ENCODE results near the gene SCN8A.

The SCN8A gene

DNA sequence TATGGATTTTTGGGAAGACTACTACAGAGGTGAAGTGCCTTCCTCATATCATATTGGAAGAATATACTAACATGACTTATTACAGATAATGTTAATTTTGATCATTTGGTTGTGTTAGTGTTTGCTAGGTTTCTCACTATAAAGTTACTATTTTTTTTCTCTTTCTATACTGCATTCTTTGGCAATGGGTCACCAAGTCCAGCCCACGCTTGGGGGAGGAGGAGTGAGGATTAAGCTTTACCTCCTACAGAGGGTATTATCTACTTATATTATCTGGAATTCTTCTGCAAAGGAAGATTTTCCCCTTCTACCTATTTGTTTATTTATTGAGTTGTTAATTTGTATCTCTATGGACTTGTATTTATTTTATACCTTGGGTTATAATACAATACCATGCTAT is 31.5 kb downstream of the SCN8A start:
- no peak overlapping the region for H3K18ac ChIP-seq (ENCODE audit: low read length)
- H3K23ac ChIP-seq (ENCODE audit: low read length): no peak overlapping the region
- WGBS (ENCODE audit: extremely low coverage, insufficient coverage, insufficient read length): no CpG with 5 or more reads among the region's 1 CpG
- H3K9ac ChIP-seq (ENCODE audit: low read length): no peak overlapping the region
- no peak overlapping the region for H2AFZ ChIP-seq (ENCODE audit: insufficient read depth, low read length, poor library complexity)
- H3K4me3 ChIP-seq (ENCODE audit: low read depth, low read length): no peak overlapping the region
- no peak overlapping the region for H3K4ac ChIP-seq (ENCODE audit: low read depth, low read length)
- H3K27ac ChIP-seq (ENCODE audit: low read depth, low read length): no peak overlapping the region
- no peak overlapping the region for H3K14ac ChIP-seq (ENCODE audit: low read length)
- H3K79me2 ChIP-seq (ENCODE audit: control insufficient read depth, insufficient read depth, low read length, poor library complexity): no peaks in the 10 kb centered on the region
- no peaks in the 10 kb centered on the region for H3K36me3 ChIP-seq (ENCODE audit: control insufficient read depth in 1 of 2, insufficient read depth in 2 of 2, low read length in 2 of 2)
- H2BK5ac ChIP-seq (ENCODE audit: low read depth, low read length, poor library complexity): no peak overlapping the region
- H3K79me1 ChIP-seq (ENCODE audit: low read length): no peaks in the 10 kb centered on the region
- H2BK12ac ChIP-seq (ENCODE audit: low read length): no peak overlapping the region
- no peak overlapping the region for H4K91ac ChIP-seq (ENCODE audit: low read depth, low read length)
- no peaks in the 10 kb centered on the region for H3K4me1 ChIP-seq (ENCODE audit: control insufficient read depth in 1 of 2, insufficient read depth in 2 of 2, low read length in 2 of 2)
- H2BK120ac ChIP-seq (ENCODE audit: insufficient read depth, low read length, poor library complexity): no peak overlapping the region
- H3K27me3 ChIP-seq (ENCODE audit: insufficient read depth, low read length): no peaks in the 10 kb centered on the region
- H4K12ac ChIP-seq (ENCODE audit: low read depth, low read length): no peak overlapping the region
- DNase-seq: no peak
- H4K8ac ChIP-seq (ENCODE audit: low read depth, low read length): no peak overlapping the region
- no peak overlapping the region for H3K4me2 ChIP-seq (ENCODE audit: low read length)
- H2AK5ac ChIP-seq (ENCODE audit: low read length): no peak overlapping the region
- H3K9me3 ChIP-seq (ENCODE audit: insufficient read depth, low read depth, low read length): no peaks in the 10 kb centered on the region

DNA sequence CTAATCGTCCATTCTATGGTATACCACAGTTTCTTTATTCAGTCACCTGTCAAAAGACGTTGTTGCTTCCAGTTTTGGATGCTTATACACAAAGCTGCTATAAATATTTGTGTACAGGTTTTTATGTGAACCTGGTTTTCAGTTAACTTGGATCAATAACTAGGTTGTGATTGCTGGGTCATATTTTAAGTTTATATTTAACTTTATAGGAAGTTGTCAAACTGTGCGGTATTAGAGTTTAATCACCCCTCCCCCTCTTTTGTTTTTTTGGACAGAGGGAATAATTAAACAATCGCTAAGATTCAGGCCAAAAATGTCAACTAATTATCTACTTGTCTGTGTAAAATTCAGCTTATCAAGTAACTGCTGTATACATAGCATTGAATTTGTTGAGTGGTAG is 34.3 kb downstream of the SCN8A start:
- H3K4me2 ChIP-seq (ENCODE audit: low read length): no peak overlapping the region
- no peak overlapping the region for H2AFZ ChIP-seq (ENCODE audit: insufficient read depth, low read length, poor library complexity)
- no peak overlapping the region for H3K4me3 ChIP-seq (ENCODE audit: low read depth, low read length)
- H3K18ac ChIP-seq (ENCODE audit: low read length): no peak overlapping the region
- H4K12ac ChIP-seq (ENCODE audit: low read depth, low read length): no peak overlapping the region
- no peaks in the 10 kb centered on the region for H3K79me2 ChIP-seq (ENCODE audit: control insufficient read depth, insufficient read depth, low read length, poor library complexity)
- no peak overlapping the region for H2BK120ac ChIP-seq (ENCODE audit: insufficient read depth, low read length, poor library complexity)
- H3K9me3 ChIP-seq (ENCODE audit: insufficient read depth, low read depth, low read length): no peaks in the 10 kb centered on the region
- H2BK12ac ChIP-seq (ENCODE audit: low read length): no peak overlapping the region
- no peak overlapping the region for H3K27ac ChIP-seq (ENCODE audit: low read depth, low read length)
- no peak overlapping the region for H4K8ac ChIP-seq (ENCODE audit: low read depth, low read length)
- H2AK5ac ChIP-seq (ENCODE audit: low read length): no peak overlapping the region
- no peak overlapping the region for H3K4ac ChIP-seq (ENCODE audit: low read depth, low read length)
- H3K9ac ChIP-seq (ENCODE audit: low read length): no peak overlapping the region
- H3K14ac ChIP-seq (ENCODE audit: low read length): no peak overlapping the region
- no peak overlapping the region for H3K23ac ChIP-seq (ENCODE audit: low read length)
- no peak for DNase-seq
- no peaks in the 10 kb centered on the region for H3K36me3 ChIP-seq (ENCODE audit: control insufficient read depth in 1 of 2, insufficient read depth in 2 of 2, low read length in 2 of 2)
- no peaks in the 10 kb centered on the region for H3K4me1 ChIP-seq (ENCODE audit: control insufficient read depth in 1 of 2, insufficient read depth in 2 of 2, low read length in 2 of 2)
- H4K91ac ChIP-seq (ENCODE audit: low read depth, low read length): no peak overlapping the region
- H3K27me3 ChIP-seq (ENCODE audit: insufficient read depth, low read length): no peaks in the 10 kb centered on the region
- no peak overlapping the region for H2BK5ac ChIP-seq (ENCODE audit: low read depth, low read length, poor library complexity)
- no peaks in the 10 kb centered on the region for H3K79me1 ChIP-seq (ENCODE audit: low read length)
- no CpG with 5 or more reads among the region's 4 CpGs for WGBS (ENCODE audit: extremely low coverage, insufficient coverage, insufficient read length)

DNA sequence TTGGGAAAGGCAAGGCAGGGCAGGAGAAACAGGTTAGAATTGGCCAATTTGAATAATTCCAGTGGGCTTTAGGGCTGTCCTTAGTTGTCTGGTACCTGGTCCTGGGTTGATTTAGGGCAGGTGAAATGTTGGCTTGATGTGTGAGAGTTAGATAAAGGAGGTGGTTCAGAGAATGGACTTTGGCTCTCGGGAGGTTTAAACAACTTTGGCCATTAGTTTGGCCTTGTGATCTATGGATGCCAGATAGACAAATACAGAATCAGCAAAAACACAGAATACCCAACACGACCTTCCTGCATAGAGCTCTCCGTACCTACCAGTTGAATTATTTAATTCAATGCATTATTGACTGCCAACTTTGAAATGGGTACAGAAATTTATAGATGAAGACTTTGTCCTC is 35.1 kb downstream of the SCN8A start:
- Histone ChIP-seq H2BK120ac (ENCODE audit: insufficient read depth, low read length, poor library complexity) (no peak overlapping the region), H3K79me1 (ENCODE audit: low read length) (no peaks in the 10 kb centered on the region), H3K9me3 (ENCODE audit: insufficient read depth, low read depth, low read length) (no peaks in the 10 kb centered on the region), H3K27ac (ENCODE audit: low read depth, low read length) (no peak overlapping the region), H3K4me2 (ENCODE audit: low read length) (no peak overlapping the region), H3K4me1 (ENCODE audit: control insufficient read depth in 1 of 2, insufficient read depth in 2 of 2, low read length in 2 of 2) (no peaks in the 10 kb centered on the region), H3K23ac (ENCODE audit: low read length) (no peak overlapping the region), H2BK12ac (ENCODE audit: low read length) (no peak overlapping the region), H3K79me2 (ENCODE audit: control insufficient read depth, insufficient read depth, low read length, poor library complexity) (no peaks in the 10 kb centered on the region), H3K36me3 (ENCODE audit: control insufficient read depth in 1 of 2, insufficient read depth in 2 of 2, low read length in 2 of 2) (no peaks in the 10 kb centered on the region), H3K9ac (ENCODE audit: low read length) (no peak overlapping the region), H3K18ac (ENCODE audit: low read length) (no peak overlapping the region), H4K12ac (ENCODE audit: low read depth, low read length) (no peak overlapping the region), H4K8ac (ENCODE audit: low read depth, low read length) (no peak overlapping the region), H2AK5ac (ENCODE audit: low read length) (no peak overlapping the region), H4K91ac (ENCODE audit: low read depth, low read length) (no peak overlapping the region), H2AFZ (ENCODE audit: insufficient read depth, low read length, poor library complexity) (no peak overlapping the region), H3K4ac (ENCODE audit: low read depth, low read length) (no peak overlapping the region), H3K14ac (ENCODE audit: low read length) (no peak overlapping the region), H3K27me3 (ENCODE audit: insufficient read depth, low read length) (no peaks in the 10 kb centered on the region), H2BK5ac (ENCODE audit: low read depth, low read length, poor library complexity) (no peak overlapping the region), H3K4me3 (ENCODE audit: low read depth, low read length) (no peak overlapping the region)
- no peak for DNase-seq
- no CpG with 5 or more reads among the region's 3 CpGs for WGBS (ENCODE audit: extremely low coverage, insufficient coverage, insufficient read length)

DNA sequence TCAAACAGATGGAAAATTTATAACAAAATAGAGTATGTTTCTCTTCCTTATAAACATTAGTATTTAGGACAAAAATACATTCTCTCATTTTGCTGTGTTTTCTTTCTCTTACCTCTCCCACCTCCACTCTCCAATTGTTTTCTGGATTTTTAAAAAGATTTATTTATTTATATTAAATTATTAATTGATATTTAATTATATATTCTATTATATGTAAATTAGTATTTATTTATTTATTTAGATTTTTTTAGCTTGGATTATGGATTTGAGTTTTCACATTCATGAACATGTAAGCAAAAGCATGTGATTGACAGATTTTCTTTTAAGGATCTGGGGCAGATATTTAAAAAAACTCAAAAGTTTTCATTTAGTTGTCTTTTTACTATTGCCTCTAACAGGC is 35.6 kb downstream of the SCN8A start:
- H3K4ac ChIP-seq (ENCODE audit: low read depth, low read length): no peak overlapping the region
- H3K9me3 ChIP-seq (ENCODE audit: insufficient read depth, low read depth, low read length): no peaks in the 10 kb centered on the region
- H4K12ac ChIP-seq (ENCODE audit: low read depth, low read length): no peak overlapping the region
- H2BK12ac ChIP-seq (ENCODE audit: low read length): no peak overlapping the region
- H3K4me1 ChIP-seq (ENCODE audit: control insufficient read depth in 1 of 2, insufficient read depth in 2 of 2, low read length in 2 of 2): no peaks in the 10 kb centered on the region
- no peaks in the 10 kb centered on the region for H3K36me3 ChIP-seq (ENCODE audit: control insufficient read depth in 1 of 2, insufficient read depth in 2 of 2, low read length in 2 of 2)
- H3K4me2 ChIP-seq (ENCODE audit: low read length): no peak overlapping the region
- DNase-seq: no peak
- no peaks in the 10 kb centered on the region for H3K27me3 ChIP-seq (ENCODE audit: insufficient read depth, low read length)
- H3K23ac ChIP-seq (ENCODE audit: low read length): no peak overlapping the region
- H2BK120ac ChIP-seq (ENCODE audit: insufficient read depth, low read length, poor library complexity): no peak overlapping the region
- H3K14ac ChIP-seq (ENCODE audit: low read length): no peak overlapping the region
- no peaks in the 10 kb centered on the region for H3K79me1 ChIP-seq (ENCODE audit: low read length)
- H3K18ac ChIP-seq (ENCODE audit: low read length): no peak overlapping the region
- no peak overlapping the region for H3K9ac ChIP-seq (ENCODE audit: low read length)
- no peak overlapping the region for H3K4me3 ChIP-seq (ENCODE audit: low read depth, low read length)
- H2AFZ ChIP-seq (ENCODE audit: insufficient read depth, low read length, poor library complexity): no peak overlapping the region
- no peak overlapping the region for H2BK5ac ChIP-seq (ENCODE audit: low read depth, low read length, poor library complexity)
- no peak overlapping the region for H4K8ac ChIP-seq (ENCODE audit: low read depth, low read length)
- H2AK5ac ChIP-seq (ENCODE audit: low read length): no peak overlapping the region
- no peak overlapping the region for H4K91ac ChIP-seq (ENCODE audit: low read depth, low read length)
- no peaks in the 10 kb centered on the region for H3K79me2 ChIP-seq (ENCODE audit: control insufficient read depth, insufficient read depth, low read length, poor library complexity)
- no peak overlapping the region for H3K27ac ChIP-seq (ENCODE audit: low read depth, low read length)
